Karpas-422 (cell line): Measurements from ENCODE around the gene JARID2. TPM values are rescaled to one million over a fixed set of nuclear protein-coding genes. Genes with fewer than 3 reads are reported as not detected.

ENCODE experiments used
- DNase-seq: peaks from one replicate; pipeline ENCODE4 v3.0.0-alpha.2; 2015
- H2AFZ ChIP-seq: fragments of 200-600 bp; sonication (generic); 2 replicates; pipeline ENCODE4 v1.6.1; 2014; ENCODE audit warnings: antibody characterized with exemption, low read length, mixed read lengths
- H3K27ac ChIP-seq: fragments of 200-600 bp; sonication (generic); 2 replicates; pipeline ENCODE4 v1.5.1; 2014; ENCODE audit warnings: mild to moderate bottlenecking, low read length, moderate library complexity
- H3K27me3 ChIP-seq: fragments of 200-600 bp; sonication (generic); 2 replicates; pipeline ENCODE4 v1.6.1; 2014; ENCODE audit warnings: low read length, mixed read lengths
- H3K36me3 ChIP-seq: fragments of 200-600 bp; sonication (generic); 2 replicates; pipeline ENCODE4 v1.6.1; 2014; ENCODE audit warnings: low read length, mixed read lengths; ENCODE audit not compliant: insufficient read depth
- H3K4me1 ChIP-seq: fragments of 200-600 bp; sonication (generic); 2 replicates; pipeline ENCODE4 v1.6.1; 2014; ENCODE audit warnings: mild to moderate bottlenecking, low read length, mixed read lengths
- H3K4me2 ChIP-seq: fragments of 200-600 bp; sonication (generic); 2 replicates; pipeline ENCODE4 v1.6.1; 2014; ENCODE audit warnings: low read length, low read depth, mild to moderate bottlenecking; ENCODE audit not compliant: poor library complexity, severe bottlenecking
- H3K4me3 ChIP-seq: fragments of 200-600 bp; sonication (generic); 2 replicates; pipeline ENCODE4 v1.5.1; 2014; ENCODE audit warnings: mild to moderate bottlenecking, antibody characterized with exemption, low read length, mixed read lengths
- H3K79me2 ChIP-seq: fragments of 200-600 bp; sonication (generic); 2 replicates; pipeline ENCODE4 v1.6.1; 2014; ENCODE audit warnings: mild to moderate bottlenecking, low read length, mixed read lengths
- H3K9ac ChIP-seq: fragments of 200-600 bp; sonication (generic); 2 replicates; pipeline ENCODE4 v1.6.0; 2014; ENCODE audit warnings: low read length
- H3K9me2 ChIP-seq: fragments of 200-600 bp; sonication (generic), shearing (Covaris generic); replicated peaks from 2 replicates; pipeline ENCODE4 v1.6.0; 2014; ENCODE audit warnings: mild to moderate bottlenecking, low read length, moderate library complexity; ENCODE audit not compliant: insufficient read depth
- H3K9me3 ChIP-seq: fragments of 300-700, 200-600 bp; sonication (generic); 2 replicates; pipeline ENCODE4 v1.6.1; 2014; ENCODE audit warnings: low read length, mixed read lengths
- H4K20me1 ChIP-seq: fragments of 200-600 bp; sonication (generic); 2 replicates; pipeline ENCODE4 v1.6.1; 2014; ENCODE audit warnings: mild to moderate bottlenecking, antibody characterized with exemption, low read length, low read depth; ENCODE audit not compliant: insufficient read depth
- total RNA-seq: library from RNA; depleted of rRNA; stranded (reverse); fragments of >200 nt; shearing (Covaris generic); gene quantifications from 2 replicates; pipeline ENCODE4 v1.2.3, GENCODE V29; 2014; ENCODE audit warnings: low replicate concordance

Gene JARID2
- total RNA-seq, 1 experiment from 2014 or later = 2.8 TPM

- Histone ChIP-seq H3K27me3 (no peaks in the 10 kb centered on the region), H3K4me1 (no peaks in the 10 kb centered on the region), H3K27ac (no peak overlapping the region), H3K9ac (no peak overlapping the region), H3K36me3 (no peaks in the 10 kb centered on the region), H4K20me1 (0 out of 2 replicates have a peak, but pooled peaks cover 5% of the 10 kb centered on the region), H3K79me2 (no peaks in the 10 kb centered on the region), H3K4me2 (no peak overlapping the region), H3K9me3 (no peaks in the 10 kb centered on the region), H3K9me2 (no peaks in the 10 kb centered on the region), H2AFZ (no peak overlapping the region), H3K4me3 (no peak overlapping the region)
- DNase-seq = no peak
These were observed 247.7 kb downstream of the JARID2 start for GRCh38 chr6:15493437-15494168.

GRCh38 chr6:15495375-15495901, 249.6 kb downstream of the JARID2 start:
- no peaks in the 10 kb centered on the region for H3K9me3 ChIP-seq
- H3K9ac ChIP-seq = no peak overlapping the region
- H3K9me2 ChIP-seq = no peaks in the 10 kb centered on the region
- no peaks in the 10 kb centered on the region for H3K27me3 ChIP-seq
- H3K4me1 ChIP-seq = no peaks in the 10 kb centered on the region
- H4K20me1 ChIP-seq = 0 out of 2 replicates have a peak, but pooled peaks cover 5% of the 10 kb centered on the region
- H3K4me2 ChIP-seq = no peak overlapping the region
- DNase-seq = no peak
- no peak overlapping the region for H3K27ac ChIP-seq
- no peaks in the 10 kb centered on the region for H3K79me2 ChIP-seq
- H3K4me3 ChIP-seq = no peak overlapping the region
- H3K36me3 ChIP-seq = no peaks in the 10 kb centered on the region
- H2AFZ ChIP-seq = no peak overlapping the region

GRCh38 chr6:15496345-15497131, 250.7 kb downstream of the JARID2 start:
- Histone ChIP-seq H3K9me3 (no peaks in the 10 kb centered on the region), H4K20me1 (0 out of 2 replicates have a peak, but pooled peaks cover 5% of the 10 kb centered on the region), H3K9me2 (no peaks in the 10 kb centered on the region), H3K27me3 (no peaks in the 10 kb centered on the region), H2AFZ (no peak overlapping the region), H3K9ac (no peak overlapping the region), H3K4me2 (no peak overlapping the region), H3K36me3 (no peaks in the 10 kb centered on the region), H3K79me2 (no peaks in the 10 kb centered on the region), H3K4me1 (no peaks in the 10 kb centered on the region), H3K27ac (no peak overlapping the region), H3K4me3 (no peak overlapping the region)
- no peak for DNase-seq

GRCh38 chr6:15498640-15499039, 252.8 kb downstream of the JARID2 start:
- Histone ChIP-seq H4K20me1 (0 out of 2 replicates have a peak, but pooled peaks cover 5% of the 10 kb centered on the region), H3K27me3 (no peaks in the 10 kb centered on the region), H3K9me3 (no peaks in the 10 kb centered on the region), H2AFZ (no peak overlapping the region), H3K4me1 (no peaks in the 10 kb centered on the region), H3K79me2 (no peaks in the 10 kb centered on the region), H3K4me2 (no peak overlapping the region), H3K36me3 (no peaks in the 10 kb centered on the region), H3K9me2 (no peaks in the 10 kb centered on the region), H3K9ac (no peak overlapping the region), H3K4me3 (no peak overlapping the region), H3K27ac (no peak overlapping the region)
- no peak for DNase-seq

- no peaks in the 10 kb centered on the region for H3K79me2 ChIP-seq
- no peaks in the 10 kb centered on the region for H3K36me3 ChIP-seq
These were observed 253.3 kb downstream of the JARID2 start for GRCh38 chr6:15499125-15499524.

GRCh38 chr6:15499591-15499990, 253.7 kb downstream of the JARID2 start:
- no peaks in the 10 kb centered on the region for H3K27me3 ChIP-seq
- 0 out of 2 replicates have a peak, but pooled peaks cover 5% of the 10 kb centered on the region for H4K20me1 ChIP-seq
- no peaks in the 10 kb centered on the region for H3K9me3 ChIP-seq
- no peak overlapping the region for H3K4me2 ChIP-seq
- H2AFZ ChIP-seq = no peak overlapping the region
- no peaks in the 10 kb centered on the region for H3K4me1 ChIP-seq
- DNase-seq = no peak
- H3K9me2 ChIP-seq = no peaks in the 10 kb centered on the region
- H3K79me2 ChIP-seq = no peaks in the 10 kb centered on the region
- H3K9ac ChIP-seq = no peak overlapping the region
- no peak overlapping the region for H3K4me3 ChIP-seq
- H3K36me3 ChIP-seq = no peaks in the 10 kb centered on the region
- H3K27ac ChIP-seq = no peak overlapping the region

More at GRCh38 chr6:15499125-15499524, 253.3 kb downstream of the JARID2 start:
- Histone ChIP-seq H3K27me3 (no peaks in the 10 kb centered on the region), H3K9me2 (no peaks in the 10 kb centered on the region), H3K4me2 (no peak overlapping the region), H3K4me3 (no peak overlapping the region), H3K9me3 (no peaks in the 10 kb centered on the region), H3K4me1 (no peaks in the 10 kb centered on the region), H2AFZ (no peak overlapping the region), H4K20me1 (0 out of 2 replicates have a peak, but pooled peaks cover 5% of the 10 kb centered on the region), H3K9ac (no peak overlapping the region), H3K27ac (no peak overlapping the region)
- no peak for DNase-seq

- Histone ChIP-seq H3K79me2 (no peaks in the 10 kb centered on the region), H2AFZ (no peak overlapping the region), H3K9me3 (no peaks in the 10 kb centered on the region), H3K27ac (no peak overlapping the region), H3K4me2 (no peak overlapping the region), H3K36me3 (no peaks in the 10 kb centered on the region), H3K4me1 (no peaks in the 10 kb centered on the region), H3K27me3 (no peaks in the 10 kb centered on the region), H3K9me2 (no peaks in the 10 kb centered on the region), H4K20me1 (no peaks in the 10 kb centered on the region), H3K9ac (no peak overlapping the region), H3K4me3 (no peak overlapping the region)
- DNase-seq = no peak
These were observed 254.3 kb downstream of the JARID2 start for GRCh38 chr6:15500078-15500740.
